HL-60 (cell line): Measurements from ENCODE around the gene GRK2.

ENCODE experiments used
- GABPA ChIP-seq: IDR thresholded peaks from 2 replicates; pipeline ENCODE4 v1.6.1; 2012; ENCODE audit warnings: low read depth
- POLR2AphosphoS5 ChIP-seq: IDR thresholded peaks from 2 replicates; pipeline ENCODE4 v1.6.1; 2012; ENCODE audit warnings: low read depth
- SPI1 ChIP-seq: IDR thresholded peaks from 2 replicates; pipeline ENCODE4 v1.6.1; 2012; ENCODE audit warnings: low read depth, mild to moderate bottlenecking, borderline replicate concordance
- TF ChIP-seq, protein P1 (sequence below): IDR thresholded peaks from one replicate; pipeline ENCODE4 v1.5.1; 2011; ENCODE audit warnings: low read length, control low read depth, inconsistent platforms; ENCODE audit not compliant: insufficient read depth
- TF ChIP-seq, protein P2 (sequence below): IDR thresholded peaks from 2 replicates; pipeline ENCODE4 v1.6.1; 2012; ENCODE audit warnings: low read depth; ENCODE audit not compliant: insufficient replicate concordance

DNA sequence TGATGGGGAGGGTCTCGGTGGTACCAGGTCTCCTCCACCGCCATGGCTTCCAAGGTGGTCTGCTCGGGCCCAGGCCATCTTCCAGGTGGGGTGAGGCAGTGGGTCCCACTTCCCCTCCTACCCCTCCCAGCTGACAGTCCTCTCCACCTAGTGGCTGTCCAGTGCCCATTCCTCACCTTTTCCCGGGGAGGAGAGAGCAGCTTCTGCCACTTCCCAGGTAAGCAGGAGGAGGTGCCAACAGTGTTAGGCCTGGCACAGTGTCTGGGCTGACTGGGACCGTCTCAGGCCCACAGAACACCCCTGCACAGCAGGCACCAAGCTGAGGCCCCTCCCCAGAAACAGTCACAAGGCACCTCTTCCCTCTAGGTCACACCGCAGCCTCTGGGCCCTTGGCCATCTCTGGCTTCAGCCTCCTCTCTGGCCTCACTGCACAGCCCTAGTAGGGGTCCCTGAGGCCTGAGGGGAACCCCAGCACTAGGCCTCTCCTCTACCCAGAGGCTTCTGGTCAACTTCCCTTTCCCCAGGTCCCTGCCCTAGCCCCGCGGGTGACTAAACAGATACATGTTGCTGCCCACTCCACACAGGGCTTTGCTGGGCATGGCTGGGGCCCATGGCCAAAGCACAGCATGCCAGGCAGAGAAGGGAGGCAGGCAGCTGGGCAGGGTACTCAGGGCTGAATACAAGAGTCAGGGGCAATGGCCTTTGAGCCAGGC lies 20.5 kb downstream of the GRK2 start:
- TF ChIP-seq, protein P1, sequence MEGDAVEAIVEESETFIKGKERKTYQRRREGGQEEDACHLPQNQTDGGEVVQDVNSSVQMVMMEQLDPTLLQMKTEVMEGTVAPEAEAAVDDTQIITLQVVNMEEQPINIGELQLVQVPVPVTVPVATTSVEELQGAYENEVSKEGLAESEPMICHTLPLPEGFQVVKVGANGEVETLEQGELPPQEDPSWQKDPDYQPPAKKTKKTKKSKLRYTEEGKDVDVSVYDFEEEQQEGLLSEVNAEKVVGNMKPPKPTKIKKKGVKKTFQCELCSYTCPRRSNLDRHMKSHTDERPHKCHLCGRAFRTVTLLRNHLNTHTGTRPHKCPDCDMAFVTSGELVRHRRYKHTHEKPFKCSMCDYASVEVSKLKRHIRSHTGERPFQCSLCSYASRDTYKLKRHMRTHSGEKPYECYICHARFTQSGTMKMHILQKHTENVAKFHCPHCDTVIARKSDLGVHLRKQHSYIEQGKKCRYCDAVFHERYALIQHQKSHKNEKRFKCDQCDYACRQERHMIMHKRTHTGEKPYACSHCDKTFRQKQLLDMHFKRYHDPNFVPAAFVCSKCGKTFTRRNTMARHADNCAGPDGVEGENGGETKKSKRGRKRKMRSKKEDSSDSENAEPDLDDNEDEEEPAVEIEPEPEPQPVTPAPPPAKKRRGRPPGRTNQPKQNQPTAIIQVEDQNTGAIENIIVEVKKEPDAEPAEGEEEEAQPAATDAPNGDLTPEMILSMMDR, result no peak
- TF ChIP-seq, protein P2, sequence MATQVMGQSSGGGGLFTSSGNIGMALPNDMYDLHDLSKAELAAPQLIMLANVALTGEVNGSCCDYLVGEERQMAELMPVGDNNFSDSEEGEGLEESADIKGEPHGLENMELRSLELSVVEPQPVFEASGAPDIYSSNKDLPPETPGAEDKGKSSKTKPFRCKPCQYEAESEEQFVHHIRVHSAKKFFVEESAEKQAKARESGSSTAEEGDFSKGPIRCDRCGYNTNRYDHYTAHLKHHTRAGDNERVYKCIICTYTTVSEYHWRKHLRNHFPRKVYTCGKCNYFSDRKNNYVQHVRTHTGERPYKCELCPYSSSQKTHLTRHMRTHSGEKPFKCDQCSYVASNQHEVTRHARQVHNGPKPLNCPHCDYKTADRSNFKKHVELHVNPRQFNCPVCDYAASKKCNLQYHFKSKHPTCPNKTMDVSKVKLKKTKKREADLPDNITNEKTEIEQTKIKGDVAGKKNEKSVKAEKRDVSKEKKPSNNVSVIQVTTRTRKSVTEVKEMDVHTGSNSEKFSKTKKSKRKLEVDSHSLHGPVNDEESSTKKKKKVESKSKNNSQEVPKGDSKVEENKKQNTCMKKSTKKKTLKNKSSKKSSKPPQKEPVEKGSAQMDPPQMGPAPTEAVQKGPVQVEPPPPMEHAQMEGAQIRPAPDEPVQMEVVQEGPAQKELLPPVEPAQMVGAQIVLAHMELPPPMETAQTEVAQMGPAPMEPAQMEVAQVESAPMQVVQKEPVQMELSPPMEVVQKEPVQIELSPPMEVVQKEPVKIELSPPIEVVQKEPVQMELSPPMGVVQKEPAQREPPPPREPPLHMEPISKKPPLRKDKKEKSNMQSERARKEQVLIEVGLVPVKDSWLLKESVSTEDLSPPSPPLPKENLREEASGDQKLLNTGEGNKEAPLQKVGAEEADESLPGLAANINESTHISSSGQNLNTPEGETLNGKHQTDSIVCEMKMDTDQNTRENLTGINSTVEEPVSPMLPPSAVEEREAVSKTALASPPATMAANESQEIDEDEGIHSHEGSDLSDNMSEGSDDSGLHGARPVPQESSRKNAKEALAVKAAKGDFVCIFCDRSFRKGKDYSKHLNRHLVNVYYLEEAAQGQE, result no peak
- TF ChIP-seq POLR2AphosphoS5, result no peak; the same call in none of the 2 replicates
- TF ChIP-seq GABPA, result no peak
- TF ChIP-seq SPI1, result 0 out of 2 replicates have a peak, but pooled peaks have one; percentile 17
